Germinal center (tissue), 1 donor: Measurements from ENCODE around the gene OR14I1.
A peak's percentile ranks its signal among the peaks of the same experiment; 100 is the strongest.
"Not testable (repeated sequence)": the region's sequence is repeated elsewhere in the genome, so short reads cannot be mapped to it uniquely, and the experiment has no call there.

Experiments
- DNase-seq: peaks from one replicate; pipeline ENCODE4 v3.0.0; 2012; ENCODE audit warnings: mixed read lengths, low spot score

The OR14I1 gene

DNA sequence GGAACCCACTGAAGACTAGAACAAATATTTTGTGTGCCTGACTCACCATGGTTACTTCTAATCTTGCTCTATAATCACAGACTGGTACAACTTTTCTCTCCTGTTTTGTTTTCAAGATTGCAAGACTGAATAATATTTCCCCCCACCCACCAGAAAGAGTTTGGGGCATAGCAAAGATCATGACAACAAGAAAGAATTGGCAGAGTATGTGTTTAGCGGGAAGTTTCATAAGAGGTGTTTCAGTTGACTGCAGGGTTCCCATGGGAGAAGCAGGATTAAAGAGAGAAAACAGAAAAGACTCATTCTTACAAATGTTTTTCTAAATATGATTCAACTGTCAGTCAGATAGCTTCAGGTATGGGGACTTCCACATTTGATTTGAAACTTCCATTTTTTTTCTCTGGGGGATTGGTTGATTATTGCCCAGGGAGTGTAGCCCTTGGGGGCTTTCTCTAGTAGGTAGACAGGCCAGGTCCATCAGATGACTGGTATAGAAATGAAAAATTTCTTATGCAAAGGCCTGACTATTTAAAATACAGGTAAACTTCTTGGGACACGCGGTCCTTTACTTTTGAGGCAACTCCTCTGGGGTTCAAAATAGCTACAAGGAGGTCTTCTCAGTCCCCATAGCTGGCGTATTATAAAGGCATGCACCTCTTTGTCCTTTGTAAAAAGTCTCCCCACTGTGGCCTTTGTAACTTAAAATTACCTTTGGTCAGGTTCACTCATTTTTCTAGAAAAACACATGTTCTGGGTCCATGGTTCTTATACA is 13.9 kb downstream of the OR14I1 start:
- no peak for DNase-seq

DNA sequence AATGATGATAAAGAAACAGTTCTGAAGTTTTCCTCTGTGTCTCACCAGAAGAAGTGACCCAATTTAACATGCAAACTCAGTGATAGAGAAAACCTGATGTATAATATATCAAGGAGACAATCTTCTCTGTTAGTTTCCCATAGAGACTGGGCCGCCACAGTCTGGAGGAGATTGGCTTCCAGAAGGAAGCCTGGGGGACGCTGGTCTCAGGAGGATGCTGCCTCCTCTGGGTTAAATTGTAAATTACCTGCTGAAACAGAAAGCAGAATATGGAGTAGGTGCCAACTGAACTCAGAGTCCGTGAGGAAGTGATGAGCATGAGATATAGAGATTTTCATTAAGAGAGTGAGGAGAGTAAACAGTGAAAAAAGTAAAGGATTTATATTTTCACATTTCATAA is 15.8 kb downstream of the OR14I1 start:
- DNase-seq: peak; percentile 25

DNA sequence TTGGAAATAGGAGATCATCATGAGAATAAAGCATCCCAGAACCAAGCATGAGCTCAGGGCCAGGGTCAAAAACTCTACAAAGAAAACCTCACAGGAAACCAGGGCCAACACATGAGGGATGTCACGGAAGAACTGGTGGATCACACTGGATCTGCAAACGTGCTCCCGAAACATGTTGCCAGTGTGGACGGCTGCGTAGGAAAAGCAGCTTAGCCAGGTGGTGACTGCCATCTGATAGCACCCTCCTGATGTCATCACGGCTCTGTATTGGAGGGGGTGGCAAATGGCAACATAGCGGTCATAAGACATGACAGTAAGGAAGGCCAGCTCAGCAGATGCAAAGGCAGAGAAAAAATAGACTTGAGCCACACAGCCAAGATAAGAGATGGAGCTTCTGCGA is 20.9 kb downstream of the OR14I1 start:
- no peak for DNase-seq

DNA sequence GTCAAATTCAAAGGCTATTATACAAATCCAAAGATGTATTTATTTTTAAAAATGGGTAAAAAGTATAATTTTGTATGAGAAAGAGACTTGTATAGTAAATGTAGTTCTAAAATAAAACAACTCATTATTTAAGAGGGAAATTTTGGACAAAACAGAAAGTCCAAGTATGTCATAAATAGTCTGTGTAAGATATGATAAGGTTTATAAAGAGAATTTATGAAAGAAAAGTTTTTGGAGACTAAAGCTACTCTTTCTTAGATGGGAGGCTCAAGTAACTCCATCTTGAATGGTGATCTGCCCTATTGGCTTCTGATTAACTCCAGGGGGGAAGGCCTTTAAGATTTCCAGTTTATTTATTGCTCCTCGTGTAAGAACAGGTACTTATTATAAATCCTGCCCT is 32.6 kb downstream of the OR14I1 start:
- DNase-seq: no peak

DNA sequence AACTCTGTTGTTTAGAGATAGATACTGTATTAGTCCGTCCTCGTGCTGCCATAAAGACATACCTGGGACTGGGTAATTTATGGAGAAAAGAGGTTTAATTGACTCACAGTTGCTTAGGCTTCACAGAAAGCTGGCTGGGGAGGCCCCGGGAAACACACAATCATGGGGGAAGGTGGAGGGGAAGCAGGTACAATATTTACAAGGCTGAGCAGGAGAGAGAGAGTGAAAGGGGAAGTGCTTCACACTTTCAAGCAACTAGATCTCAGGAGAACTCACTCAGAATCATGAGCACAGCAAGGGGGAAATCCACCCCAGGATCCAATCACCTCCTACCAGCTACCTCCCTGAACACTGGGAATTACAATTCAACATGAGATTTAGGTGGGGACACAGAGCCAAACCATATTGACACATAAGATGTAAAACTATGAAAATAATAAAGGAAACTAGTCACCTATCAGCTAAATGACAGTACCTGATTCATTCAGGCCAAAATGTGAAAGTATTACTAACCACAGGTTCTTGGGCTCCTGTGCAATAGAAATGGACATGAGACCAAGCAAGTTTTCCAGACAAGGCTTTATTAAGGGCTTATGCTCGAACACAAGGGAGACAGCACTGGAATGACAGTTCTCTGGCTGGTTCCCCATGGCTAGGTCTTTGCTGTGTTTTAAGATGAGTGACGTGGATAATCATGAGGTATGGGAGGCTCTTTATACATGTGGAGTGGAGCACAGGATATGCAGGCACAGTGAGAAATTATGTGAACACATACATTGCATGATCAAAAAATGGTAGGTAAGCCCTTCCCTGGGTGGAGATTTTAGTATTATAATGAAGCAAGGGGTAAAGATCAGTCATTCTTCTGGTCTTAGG is 38.9 kb downstream of the OR14I1 start:
- DNase-seq: peak; percentile 13

DNA sequence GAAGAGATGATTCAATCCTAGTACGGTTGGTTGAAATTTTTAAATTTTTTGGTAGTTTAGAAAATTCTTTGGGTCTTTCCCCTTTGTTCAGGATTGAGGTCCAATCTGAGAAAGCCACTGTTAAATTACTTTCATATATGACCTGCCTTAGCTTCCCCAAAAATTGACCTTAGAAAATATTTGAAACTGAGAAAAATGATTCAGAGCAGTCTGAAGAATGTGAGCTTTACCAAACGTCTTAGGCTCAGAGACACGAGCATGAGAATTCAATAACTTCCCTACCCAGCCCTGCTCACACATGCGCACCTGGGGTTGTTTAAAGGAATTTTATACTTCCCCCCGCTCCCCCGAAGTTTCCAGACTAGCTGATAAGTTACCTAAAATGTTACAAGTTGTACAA is 45.8 kb downstream of the OR14I1 start:
- not testable (repeated sequence) for DNase-seq

DNA sequence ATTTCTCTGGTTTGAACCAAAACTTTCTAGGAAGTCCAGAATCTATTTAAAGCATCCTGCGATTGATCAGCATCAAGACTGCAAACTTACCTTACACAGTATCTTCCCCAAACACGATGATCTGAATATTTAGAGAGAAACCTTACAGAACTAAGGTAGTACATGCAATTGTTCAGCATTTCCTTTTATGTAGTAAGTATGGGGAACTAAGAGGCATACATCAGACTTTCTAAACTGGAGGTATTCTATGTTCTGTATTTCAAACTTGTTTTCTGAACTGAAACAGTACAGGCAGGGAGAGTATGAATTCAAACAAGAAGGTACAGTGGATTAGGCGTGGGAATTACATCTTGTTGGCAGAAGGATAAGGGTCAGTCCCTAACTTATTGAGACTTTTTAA is 47.2 kb downstream of the OR14I1 start, which contains the start of gene OR2T27:
Gene OR2T27 (minus strand): TSS at position 175 of the 400 bp plus-strand sequence. CDS start 4,644 bp downstream, outside the sequence.
- DNase-seq: not testable (repeated sequence)
